Activated CD4-positive, alpha-beta T cell treated with anti-CD3 and anti-CD28 coated beads, Interleukin-2, amount 10 ng/mL, durations not matched to agents 7 days and 5 days (primary cell): ENCODE data around the gene WNT5B. TPM values are rescaled to one million over a fixed set of nuclear protein-coding genes. Genes with fewer than 3 reads are reported as not detected.

Experiments
- CTCF ChIA-PET: fragments of 350-600 bp; sonication (Branson Sonifier 250); formaldehyde crosslinking; loops from one replicate; lab custom pipeline; 2021; ENCODE audit warnings: antibody characterized with exemption; lab: Charles Lee
- POLR2A ChIA-PET: fragments of 350-600 bp; sonication (Branson Sonifier 250); formaldehyde crosslinking; loops from one replicate; lab custom pipeline; 2021; ENCODE audit warnings: antibody characterized with exemption; lab: Charles Lee
- DNase-seq: peaks from one replicate; pipeline ENCODE4 v3.0.0-alpha.2; 2020
- H3K27ac Mint-ChIP-seq: one replicate; pipeline ENCODE4 v1.8.0; 2021; ENCODE audit warnings: mild to moderate bottlenecking, moderate library complexity, mixed read lengths
- H3K27me3 Mint-ChIP-seq: one replicate; pipeline ENCODE4 v1.8.0; 2021; ENCODE audit warnings: mixed read lengths
- H3K36me3 Mint-ChIP-seq: one replicate; pipeline ENCODE4 v1.8.0; 2021; ENCODE audit warnings: low read depth, mixed read lengths
- H3K4me1 Mint-ChIP-seq: one replicate; pipeline ENCODE4 v1.8.0; 2021; ENCODE audit warnings: mixed read lengths
- H3K4me3 Mint-ChIP-seq: one replicate; pipeline ENCODE4 v1.8.0; 2021; ENCODE audit warnings: mild to moderate bottlenecking, moderate library complexity, mixed read lengths
- H3K9me3 Mint-ChIP-seq: one replicate; pipeline ENCODE4 v1.8.0; 2021; ENCODE audit warnings: mixed read lengths
- total RNA-seq, 2 experiments: library from RNA; stranded (reverse); gene quantifications; one replicate each; pipeline ENCODE4 v1.2.3, GENCODE V29; 2021

WNT5B gene
- total RNA-seq, 2 experiments from 2014 or later: 0.15 TPM; not detected in 1

GRCh38 chr12:1650260-1650977, 21.4 kb downstream of the WNT5B start:
- no peak overlapping the region for H3K27ac Mint-ChIP-seq
- no peak overlapping the region for H3K4me3 Mint-ChIP-seq
- DNase-seq: no peak
- no peaks in the 10 kb centered on the region for H3K9me3 Mint-ChIP-seq
- H3K36me3 Mint-ChIP-seq: no peaks in the 10 kb centered on the region
- POLR2A ChIA-PET: no interaction called here
- peaks cover 44% of the 10 kb centered on the region for H3K27me3 Mint-ChIP-seq
- CTCF ChIA-PET: interaction anchor here (1.8 kb wide), 1 partner anchor 141 kb away, joined by 9 read pairs; no protein-coding TSS in a partner anchor
- peaks cover 9% of the 10 kb centered on the region for H3K4me1 Mint-ChIP-seq

- ChIA-PET POLR2A (no interaction called here), CTCF (interaction anchor here (1.3 to 1.8 kb wide), 2 partner anchors 140 to 289 kb away, joined by 3 to 9 read pairs; no protein-coding TSS in a partner anchor)
- H3K4me3 Mint-ChIP-seq: no peak overlapping the region
- H3K27ac Mint-ChIP-seq: no peak overlapping the region
- H3K4me1 Mint-ChIP-seq: peaks cover 6% of the 10 kb centered on the region
- no peaks in the 10 kb centered on the region for H3K36me3 Mint-ChIP-seq
- no peaks in the 10 kb centered on the region for H3K9me3 Mint-ChIP-seq
- H3K27me3 Mint-ChIP-seq: peaks cover 44% of the 10 kb centered on the region
- DNase-seq: no peak
Measured at GRCh38 chr12:1650978-1651361, 21.9 kb downstream of the WNT5B start.

- Mint-ChIP-seq H3K4me1 (peaks cover 6% of the 10 kb centered on the region), H3K9me3 (no peaks in the 10 kb centered on the region), H3K27ac (no peak overlapping the region), H3K27me3 (peaks cover 44% of the 10 kb centered on the region), H3K4me3 (no peak overlapping the region), H3K36me3 (no peaks in the 10 kb centered on the region)
- ChIA-PET CTCF (interaction anchor here (1.0 to 3.7 kb wide), 7 partner anchors 8 to 288 kb away, joined by 3 to 24 read pairs (median 9); no protein-coding TSS in a partner anchor), POLR2A (interaction anchor here (1.9 kb wide), 1 partner anchor 139 kb away, joined by 8 read pairs; no protein-coding TSS in a partner anchor)
- no peak for DNase-seq
Measured at GRCh38 chr12:1651946-1652345, 22.9 kb downstream of the WNT5B start.

- H3K27ac Mint-ChIP-seq: no peak overlapping the region
- no peaks in the 10 kb centered on the region for H3K9me3 Mint-ChIP-seq
- no peaks in the 10 kb centered on the region for H3K36me3 Mint-ChIP-seq
- POLR2A ChIA-PET: interaction anchor here (0.6 kb wide), 1 partner anchor 33 kb away, joined by 4 read pairs; no protein-coding TSS in a partner anchor
- CTCF ChIA-PET: interaction anchor here (0.9 to 5.7 kb wide), 8 partner anchors 9 to 285 kb away, joined by 3 to 61 read pairs (median 9); no protein-coding TSS in a partner anchor
- peaks cover 18% of the 10 kb centered on the region for H3K27me3 Mint-ChIP-seq
- no peak overlapping the region for H3K4me3 Mint-ChIP-seq
- H3K4me1 Mint-ChIP-seq: peaks cover 3% of the 10 kb centered on the region
- no peak for DNase-seq
Measured at GRCh38 chr12:1655225-1655788, 26.3 kb downstream of the WNT5B start.

- H3K27me3 Mint-ChIP-seq: peaks cover 5% of the 10 kb centered on the region
- H3K9me3 Mint-ChIP-seq: no peaks in the 10 kb centered on the region
Measured at GRCh38 chr12:1656902-1657301, 27.9 kb downstream of the WNT5B start.

GRCh38 chr12:1657688-1658087, 28.7 kb downstream of the WNT5B start:
- H3K4me3 Mint-ChIP-seq: no peak overlapping the region
- ChIA-PET POLR2A (no interaction called here), CTCF (interaction anchor here (0.6 to 5.7 kb wide), 4 partner anchors 13 to 141 kb away, joined by 3 to 61 read pairs (median 4); no protein-coding TSS in a partner anchor)
- H3K27ac Mint-ChIP-seq: no peak overlapping the region
- peaks cover 8% of the 10 kb centered on the region for H3K4me1 Mint-ChIP-seq
- DNase-seq: no peak
- H3K36me3 Mint-ChIP-seq: no peaks in the 10 kb centered on the region
- no peaks in the 10 kb centered on the region for H3K9me3 Mint-ChIP-seq
- H3K27me3 Mint-ChIP-seq: peaks cover 2% of the 10 kb centered on the region

More at GRCh38 chr12:1656902-1657301, 27.9 kb downstream of the WNT5B start:
- no peak overlapping the region for H3K27ac Mint-ChIP-seq
- peaks cover 7% of the 10 kb centered on the region for H3K4me1 Mint-ChIP-seq
- DNase-seq: no peak
- no peaks in the 10 kb centered on the region for H3K36me3 Mint-ChIP-seq
- ChIA-PET CTCF (interaction anchor here (0.6 to 5.7 kb wide), 6 partner anchors 14 to 283 kb away, joined by 3 to 61 read pairs (median 4); no protein-coding TSS in a partner anchor), POLR2A (interaction anchor here (0.5 kb wide), 1 partner anchor 51 kb away, joined by 5 read pairs; no protein-coding TSS in a partner anchor)
- H3K4me3 Mint-ChIP-seq: no peak overlapping the region

GRCh38 chr12:1660304-1661187, 31.5 kb downstream of the WNT5B start:
- Mint-ChIP-seq H3K4me1 (peaks cover 25% of the 10 kb centered on the region), H3K27ac (peak overlapping the region; percentile 63), H3K9me3 (peaks cover 3% of the 10 kb centered on the region), H3K4me3 (no peak overlapping the region), H3K27me3 (peaks cover 2% of the 10 kb centered on the region), H3K36me3 (peaks cover 2% of the 10 kb centered on the region)
- DNase-seq: peak; percentile 32
- POLR2A ChIA-PET: no interaction called here
- CTCF ChIA-PET: interaction anchor here (0.9 to 2.3 kb wide), 8 partner anchors 8 to 131 kb away, joined by 3 to 10 read pairs (median 4); no protein-coding TSS in a partner anchor

GRCh38 chr12:1661553-1662335, 32.7 kb downstream of the WNT5B start:
- H3K27ac Mint-ChIP-seq: peak overlapping the region; percentile 87
- H3K4me3 Mint-ChIP-seq: peak overlapping the region; percentile 71
- DNase-seq: peak; percentile 85
- POLR2A ChIA-PET: no interaction called here
- H3K4me1 Mint-ChIP-seq: peaks cover 34% of the 10 kb centered on the region
- CTCF ChIA-PET: interaction anchor here (0.6 to 2.3 kb wide), 6 partner anchors 9 to 279 kb away, joined by 3 to 10 read pairs (median 5); no protein-coding TSS in a partner anchor
- peaks cover 2% of the 10 kb centered on the region for H3K27me3 Mint-ChIP-seq
- H3K36me3 Mint-ChIP-seq: peaks cover 2% of the 10 kb centered on the region
- H3K9me3 Mint-ChIP-seq: peaks cover 3% of the 10 kb centered on the region

GRCh38 chr12:1662761-1663439, 33.9 kb downstream of the WNT5B start:
- peaks cover 46% of the 10 kb centered on the region for H3K4me1 Mint-ChIP-seq
- H3K4me3 Mint-ChIP-seq: peak overlapping the region; percentile 71
- H3K27me3 Mint-ChIP-seq: peaks cover 2% of the 10 kb centered on the region
- peaks cover 2% of the 10 kb centered on the region for H3K36me3 Mint-ChIP-seq
- peak overlapping the region; percentile 76 for H3K27ac Mint-ChIP-seq
- DNase-seq: no peak
- ChIA-PET CTCF (interaction anchor here (1.0 to 2.3 kb wide), 2 partner anchors 35 to 128 kb away, joined by 3 to 10 read pairs; no protein-coding TSS in a partner anchor), POLR2A (no interaction called here)
- peaks cover 3% of the 10 kb centered on the region for H3K9me3 Mint-ChIP-seq

- Mint-ChIP-seq H3K27me3 (peaks cover 2% of the 10 kb centered on the region), H3K27ac (peak overlapping the region; percentile 64), H3K4me3 (peak overlapping the region; percentile 42), H3K4me1 (peaks cover 50% of the 10 kb centered on the region), H3K9me3 (peaks cover 5% of the 10 kb centered on the region), H3K36me3 (peaks cover 4% of the 10 kb centered on the region)
- no peak for DNase-seq
- ChIA-PET POLR2A (no interaction called here), CTCF (no interaction called here)
Measured at GRCh38 chr12:1663440-1664132, 34.6 kb downstream of the WNT5B start.

- H3K27me3 Mint-ChIP-seq: peaks cover 2% of the 10 kb centered on the region
- POLR2A ChIA-PET: no interaction called here
- peaks cover 5% of the 10 kb centered on the region for H3K9me3 Mint-ChIP-seq
- H3K36me3 Mint-ChIP-seq: peaks cover 4% of the 10 kb centered on the region
- H3K4me1 Mint-ChIP-seq: peaks cover 58% of the 10 kb centered on the region
- CTCF ChIA-PET: no interaction called here
- no peak overlapping the region for H3K4me3 Mint-ChIP-seq
- H3K27ac Mint-ChIP-seq: no peak overlapping the region
- no peak for DNase-seq
Measured at GRCh38 chr12:1665366-1665765, 36.3 kb downstream of the WNT5B start.
